ENCODE data around the gene ZNF718. TPM values are rescaled to one million over a fixed set of nuclear protein-coding genes. Genes with fewer than 3 reads are reported as not detected.

Gene ZNF718
- polyA plus RNA-seq, 3 donors, result 1.9 to 2.8 (median 2.7) TPM

- no peak for DNase-seq
- peaks cover 8% of the 10 kb centered on the region for H3K4me1 Mint-ChIP-seq
- peaks cover 16% of the 10 kb centered on the region in 2 donors for H3K27me3 ChIP-seq (ENCODE audit: control insufficient read depth in 2 of 2, insufficient read depth in 2 of 2, low read length in 2 of 2)
- no peak for TF ChIP-seq CTCF (IDR thresholded peaks at IDR 0.05)
- no peak overlapping the region for H3K9ac ChIP-seq (ENCODE audit: insufficient read depth, low read length, poor library complexity, severe bottlenecking)
- peaks cover 16 to 23% (median 17%) of the 10 kb centered on the region in 3 donors for H3K27me3 Mint-ChIP-seq (ENCODE audit: low read depth in 3 of 3)
- H3K36me3 Mint-ChIP-seq, result peaks cover 8 to 13% of the 10 kb centered on the region in 2 donors
- H3K4me3 ChIP-seq (replicated peaks in 1 of 3; ENCODE audit: low read depth in 2 of 3, low read length in 3 of 3), result no peak overlapping the region
- H3K27ac ChIP-seq (ENCODE audit: low read depth in 1 of 2, low read length in 2 of 2), result no peak overlapping the region
- no peak overlapping the region for H3K27ac Mint-ChIP-seq
- no peak overlapping the region for H3K4me2 ChIP-seq (replicated peaks; ENCODE audit: extremely low read depth, low read length, poor library complexity, severe bottlenecking)
- no peaks in the 10 kb centered on the region for H3K79me2 ChIP-seq (ENCODE audit: insufficient read depth, low read length)
- H4K20me1 ChIP-seq (ENCODE audit: insufficient read depth, low read length), result no peaks in the 10 kb centered on the region
- WGBS (ENCODE audit: insufficient coverage), result no CpG with 5 or more reads among the region's 1 CpG
- no peak overlapping the region for H2AFZ ChIP-seq (ENCODE audit: insufficient read depth, low read depth, low read length, poor library complexity, severe bottlenecking)
- no peak overlapping the region for H3K4me3 Mint-ChIP-seq
- no peaks in the 10 kb centered on the region for H3K36me3 ChIP-seq (replicated peaks in 1 of 2; ENCODE audit: control insufficient read depth in 1 of 2, insufficient read depth in 2 of 2, low read length in 2 of 2)
- intact Hi-C loops (cut with micrococcal nuclease), result no loop called here
- H3K4me1 ChIP-seq (ENCODE audit: control insufficient read depth in 1 of 2, insufficient read depth in 2 of 2, low read length in 2 of 2), result no peaks in the 10 kb centered on the region
- peaks cover 56 to 80% (median 70%) of the 10 kb centered on the region in 7 donors for H3K9me3 Mint-ChIP-seq
- H3K9me3 ChIP-seq (replicated peaks in 1 of 2; ENCODE audit: control insufficient read depth in 1 of 2, insufficient read depth in 1 of 2, low read length in 2 of 2), result peaks cover 64 to 72% of the 10 kb centered on the region in 2 donors
Measured at GRCh38 chr4:112771-113170, 11.5 kb upstream of the ZNF718 start.

GRCh38 chr4:113732-114131 is 10.6 kb upstream of the ZNF718 start:
- no peak overlapping the region for H3K27ac ChIP-seq (ENCODE audit: low read depth in 1 of 2, low read length in 2 of 2)
- peaks cover 56 to 70% of the 10 kb centered on the region in 2 donors for H3K9me3 ChIP-seq (replicated peaks in 1 of 2; ENCODE audit: control insufficient read depth in 1 of 2, insufficient read depth in 1 of 2, low read length in 2 of 2)
- H3K4me3 Mint-ChIP-seq, result no peak overlapping the region
- no peak for TF ChIP-seq CTCF (IDR thresholded peaks at IDR 0.05)
- H3K36me3 Mint-ChIP-seq, result peaks cover 3 to 5% of the 10 kb centered on the region in 2 donors
- peaks cover 6% of the 10 kb centered on the region in 2 donors for H3K27me3 ChIP-seq (ENCODE audit: control insufficient read depth in 2 of 2, insufficient read depth in 2 of 2, low read length in 2 of 2)
- H2AFZ ChIP-seq (ENCODE audit: insufficient read depth, low read depth, low read length, poor library complexity, severe bottlenecking), result no peak overlapping the region
- peaks cover 51 to 77% (median 62%) of the 10 kb centered on the region in 7 donors for H3K9me3 Mint-ChIP-seq
- peaks cover 6 to 14% (median 7%) of the 10 kb centered on the region in 3 donors for H3K27me3 Mint-ChIP-seq (ENCODE audit: low read depth in 3 of 3)
- H3K27ac Mint-ChIP-seq, result no peak overlapping the region
- H3K4me3 ChIP-seq (replicated peaks in 1 of 3; ENCODE audit: low read depth in 2 of 3, low read length in 3 of 3), result no peak overlapping the region
- DNase-seq, result no peak
- WGBS (ENCODE audit: insufficient coverage), result 60% methylated on average over 1 of the region's 2 CpGs
- intact Hi-C loops (cut with micrococcal nuclease), result no loop called here
- H3K4me1 Mint-ChIP-seq, result peaks cover 5% of the 10 kb centered on the region
- H3K79me2 ChIP-seq (ENCODE audit: insufficient read depth, low read length), result no peaks in the 10 kb centered on the region
- no peak overlapping the region for H3K4me2 ChIP-seq (replicated peaks; ENCODE audit: extremely low read depth, low read length, poor library complexity, severe bottlenecking)
- no peaks in the 10 kb centered on the region for H3K36me3 ChIP-seq (replicated peaks in 1 of 2; ENCODE audit: control insufficient read depth in 1 of 2, insufficient read depth in 2 of 2, low read length in 2 of 2)
- no peaks in the 10 kb centered on the region for H3K4me1 ChIP-seq (ENCODE audit: control insufficient read depth in 1 of 2, insufficient read depth in 2 of 2, low read length in 2 of 2)
- H3K9ac ChIP-seq (ENCODE audit: insufficient read depth, low read length, poor library complexity, severe bottlenecking), result no peak overlapping the region
- no peaks in the 10 kb centered on the region for H4K20me1 ChIP-seq (ENCODE audit: insufficient read depth, low read length)
